Activated T-cell treated with anti-CD3 and anti-CD28 coated beads for 1 hour (primary cell): ENCODE measurements around the gene BCAS3.
"Not testable (repeated sequence)": the region's sequence is repeated elsewhere in the genome, so short reads cannot be mapped to it uniquely, and the experiment has no call there.

Experiments used
- DNase-seq: peaks from one replicate; pipeline ENCODE4 v3.0.0-alpha.2; 2020; ENCODE audit warnings: low read depth

The BCAS3 gene

GRCh38 chr17:60677308-60678117 lies at the start of gene BCAS3:
BCAS3 (plus strand) TSS chr17:60677851.
- peak; percentile 91 for DNase-seq

- DNase-seq: no peak
Observed at GRCh38 chr17:60628252-60628889, 49.3 kb upstream of the BCAS3 start.

- no peak for DNase-seq
Observed at GRCh38 chr17:60629120-60629519, 48.5 kb upstream of the BCAS3 start.

GRCh38 chr17:60630352-60630751 lies 47.3 kb upstream of the BCAS3 start:
- no peak for DNase-seq

- no peak for DNase-seq
Observed at GRCh38 chr17:60631119-60631518, 46.5 kb upstream of the BCAS3 start.

GRCh38 chr17:60637683-60638082 lies 40.0 kb upstream of the BCAS3 start:
- no peak for DNase-seq

GRCh38 chr17:60639019-60639330 lies 38.7 kb upstream of the BCAS3 start:
- no peak for DNase-seq

DNA sequence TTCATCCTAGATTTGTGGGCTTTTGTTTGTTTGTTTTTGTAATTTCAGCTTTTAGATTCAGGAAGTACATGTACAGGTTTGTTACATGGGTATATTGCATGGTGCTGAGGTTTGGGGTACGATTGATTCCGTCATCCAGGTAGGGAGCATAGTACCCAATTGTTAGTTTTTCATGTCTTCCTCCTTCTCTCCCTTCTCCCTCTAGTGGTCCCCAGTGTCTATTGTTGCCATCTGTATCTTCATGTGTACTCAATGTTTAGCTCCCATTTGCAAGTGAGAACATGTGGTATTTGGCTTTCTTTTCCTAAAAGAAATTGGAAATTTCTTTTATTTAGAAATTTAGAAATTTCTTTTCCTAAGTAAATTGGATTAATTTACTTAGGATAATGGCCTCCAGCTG lies 37.1 kb upstream of the BCAS3 start:
- DNase-seq: no peak

DNA sequence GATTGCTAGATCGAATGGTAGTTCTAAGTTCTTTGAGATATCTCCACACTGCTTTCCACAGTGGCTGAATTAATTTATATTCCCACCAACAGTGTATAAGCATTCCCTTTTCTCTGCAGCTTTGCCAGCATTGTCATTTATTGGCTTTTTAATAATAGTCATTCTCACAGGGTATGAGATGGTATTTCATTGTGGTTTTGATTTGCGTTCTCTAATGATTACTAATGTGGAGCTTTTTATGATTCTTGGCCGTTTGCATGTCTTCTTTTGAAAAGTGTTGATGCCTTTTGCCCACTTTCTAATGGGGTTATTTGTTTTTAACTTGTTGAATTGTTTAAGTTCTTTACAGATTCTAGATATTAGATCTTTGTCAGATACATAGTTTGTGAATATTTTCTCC lies 36.5 kb upstream of the BCAS3 start:
- DNase-seq: no peak

- DNase-seq: peak; percentile 18
Observed at GRCh38 chr17:60641810-60642220, 35.8 kb upstream of the BCAS3 start.

GRCh38 chr17:60645918-60646523 lies 31.6 kb upstream of the BCAS3 start:
- DNase-seq: no peak

DNA sequence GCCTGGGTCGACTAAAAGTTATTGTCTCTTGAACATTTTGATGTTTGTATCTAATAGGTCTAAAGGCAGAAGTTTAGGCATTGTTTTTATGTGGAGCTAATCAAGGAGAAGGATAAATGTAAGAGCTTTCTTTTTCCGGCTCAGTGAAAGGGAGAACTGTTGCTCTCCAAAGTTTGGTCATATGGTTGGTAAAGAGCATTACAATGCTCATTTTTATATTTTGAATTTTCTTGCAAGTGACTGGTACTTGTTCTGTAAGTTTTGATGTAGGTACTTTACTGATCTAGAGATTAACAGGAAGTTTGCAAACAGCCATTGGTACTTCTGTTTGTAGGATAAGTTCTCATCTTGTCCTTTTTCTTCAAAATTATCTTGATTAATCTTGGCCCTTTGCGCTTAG lies 30.9 kb upstream of the BCAS3 start:
- DNase-seq: no peak

- no peak for DNase-seq
Observed at GRCh38 chr17:60647705-60648104, 29.9 kb upstream of the BCAS3 start.

- DNase-seq: no peak
Observed at GRCh38 chr17:60652454-60653247, 25.0 kb upstream of the BCAS3 start.

GRCh38 chr17:60653569-60653968 lies 24.1 kb upstream of the BCAS3 start:
- DNase-seq: no peak

GRCh38 chr17:60656499-60656898 lies 21.2 kb upstream of the BCAS3 start:
- DNase-seq: no peak

GRCh38 chr17:60659156-60659555 lies 18.5 kb upstream of the BCAS3 start:
- no peak for DNase-seq

DNA sequence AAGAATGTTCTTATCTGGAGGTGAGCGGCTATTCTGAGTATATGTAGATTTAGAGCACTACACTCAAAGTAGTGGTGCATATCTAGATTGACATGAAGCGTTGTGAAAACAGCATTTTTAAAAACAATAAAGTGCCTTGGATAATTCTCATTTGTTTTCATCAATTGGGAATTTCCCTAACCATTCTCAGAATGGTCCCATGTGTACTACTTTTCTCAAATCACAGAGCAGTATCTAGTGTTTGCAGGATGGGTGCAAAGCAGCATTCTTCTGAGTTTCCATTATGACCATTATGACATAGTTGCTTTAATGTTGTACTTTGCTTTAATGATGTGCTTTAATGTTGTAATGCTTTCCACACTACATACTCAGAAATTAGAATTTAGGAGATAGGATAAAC lies 16.2 kb upstream of the BCAS3 start:
- DNase-seq: no peak

GRCh38 chr17:60664022-60664421 lies 13.6 kb upstream of the BCAS3 start:
- DNase-seq: no peak

- DNase-seq: no peak
Observed at GRCh38 chr17:60665602-60666001, 12.0 kb upstream of the BCAS3 start.

- DNase-seq: not testable (repeated sequence)
Observed at GRCh38 chr17:60668741-60669140, 8.9 kb upstream of the BCAS3 start.

- DNase-seq: no peak
Observed at GRCh38 chr17:60671482-60671881, 6.2 kb upstream of the BCAS3 start.

- not testable (repeated sequence) for DNase-seq
Observed at GRCh38 chr17:60674637-60675036, 3.0 kb upstream of the BCAS3 start.
